Natural killer cell (primary cell): Measurements from ENCODE around the gene NDUFAF4. TPM values are rescaled to one million over a fixed set of nuclear protein-coding genes. Genes with fewer than 3 reads are reported as not detected.
A peak's percentile ranks its signal among the peaks of the same experiment; 100 is the strongest.
"Not testable (repeated sequence)": the region's sequence is repeated elsewhere in the genome, so short reads cannot be mapped to it uniquely, and the experiment has no call there.

Source experiments
- ATAC-seq, 3 donors: fragments of 150-1000 bp in 2 of 3; fragments of 200-7000 bp in 1 of 3; cut with Tn5 transposase; 1 replicate in 1 of 3; 2 replicates in 2 of 3; pipeline ENCODE4 v1.10.0; 2021; ENCODE audit warnings: mild to moderate bottlenecking in 2 of 3, moderate library complexity in 2 of 3
- DNase-seq, 2 donors: peaks; one replicate each; pipeline versions ENCODE4 v3.0.0 to v3.0.0-alpha.2; 2013 to 2021; ENCODE audit warnings: mixed read lengths in 1 of 2
- H3K27ac ChIP-seq: one replicate; pipeline ENCODE4 v1.5.1; 2013; ENCODE audit warnings: mild to moderate bottlenecking, low read length
- H3K27me3 ChIP-seq: one replicate; pipeline ENCODE4 v1.6.1; 2013; ENCODE audit warnings: low read length; ENCODE audit not compliant: control insufficient read depth, insufficient read depth
- H3K36me3 ChIP-seq: one replicate; pipeline ENCODE4 v1.6.1; 2013; ENCODE audit warnings: low read length; ENCODE audit not compliant: control insufficient read depth, insufficient read depth
- H3K4me1 ChIP-seq: one replicate; pipeline ENCODE4 v1.6.1; 2013; ENCODE audit warnings: low read length; ENCODE audit not compliant: control insufficient read depth, insufficient read depth
- H3K4me3 ChIP-seq: one replicate; pipeline ENCODE4 v1.5.1; 2013; ENCODE audit warnings: low read length
- H3K9me3 ChIP-seq: one replicate; pipeline ENCODE4 v1.6.1; 2013; ENCODE audit warnings: low read length; ENCODE audit not compliant: control insufficient read depth, insufficient read depth
- H3K27ac Mint-ChIP-seq, 2 donors: one replicate each; pipeline ENCODE4 v1.8.0; 2022; ENCODE audit warnings: mild to moderate bottlenecking in 2 of 2, mixed read lengths in 2 of 2, moderate library complexity in 1 of 2
- H3K27me3 Mint-ChIP-seq, 2 donors: one replicate each; pipeline ENCODE4 v1.8.0; 2022; ENCODE audit warnings: low read depth in 2 of 2, mixed read lengths in 2 of 2
- H3K36me3 Mint-ChIP-seq: one replicate; pipeline ENCODE4 v1.8.0; 2022; ENCODE audit warnings: mixed read lengths
- H3K4me1 Mint-ChIP-seq, 2 donors: one replicate each; pipeline ENCODE4 v1.8.0; 2022; ENCODE audit warnings: mixed read lengths in 2 of 2
- H3K4me3 Mint-ChIP-seq: one replicate; pipeline ENCODE4 v1.8.0; 2022; ENCODE audit warnings: mild to moderate bottlenecking, moderate library complexity, mixed read lengths
- H3K9me3 Mint-ChIP-seq, 2 donors: one replicate each; pipeline ENCODE4 v1.8.0; 2022; ENCODE audit warnings: mixed read lengths in 2 of 2
- CTCF ChIP-seq: fragments of 200-600 bp; IDR thresholded peaks from one replicate; pipeline ENCODE4 v1.8.0; 2022; ENCODE audit warnings: antibody characterized with exemption
- WGBS: methylation state at CpG from one replicate; pipeline ENCODE4 v1.1.7; 2013; ENCODE audit warnings: missing lambda C conversion rate; ENCODE audit not compliant: insufficient coverage; 5-methylcytosine and 5-hydroxymethylcytosine counted together
- intact Hi-C: fragments of 100-400 bp; cut with micrococcal nuclease; formaldehyde crosslinking; loops from one replicate; pipeline ENCODE4 v1.14.2; 2022
- total RNA-seq, 4 donors: library from RNA; stranded (reverse); fragments of 120-200 nt in 1 of 4; gene quantifications; one replicate each; pipeline versions ENCODE4 v1.2.3 to v1.2.4, GENCODE V29; 2013 to 2022

Gene NDUFAF4
- total RNA-seq, 3 donors from 2014 or later (not counting 1 experiment from before 2014, with no cell fraction given): 23.8 to 30.9 (median 29.8) TPM

DNA sequence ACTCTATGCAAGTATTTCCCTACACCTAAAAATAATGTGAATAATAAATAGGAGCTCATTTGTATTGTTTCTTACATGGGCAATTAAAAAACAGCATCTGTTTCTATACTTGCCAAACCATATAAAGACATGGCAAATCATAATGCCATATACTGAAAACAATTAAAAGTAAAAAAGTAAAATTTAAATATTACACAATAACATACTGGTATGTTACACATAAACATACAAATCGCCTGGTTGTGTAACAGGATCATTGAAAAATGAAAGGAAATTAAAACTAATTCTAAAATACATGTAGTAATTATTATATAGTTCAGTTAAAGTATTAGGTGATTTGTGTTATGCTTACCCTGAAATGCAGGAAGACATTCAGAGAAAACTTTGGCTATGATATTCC is 11.2 kb downstream of the NDUFAF4 start:
- Mint-ChIP-seq H3K27ac (no peak overlapping the region), H3K4me1 (no peaks in the 10 kb centered on the region), H3K9me3 (no peaks in the 10 kb centered on the region), H3K27me3 (peaks cover 3 to 8% of the 10 kb centered on the region in 2 donors), H3K4me3 (no peak overlapping the region), H3K36me3 (no peaks in the 10 kb centered on the region)
- TF ChIP-seq CTCF: no peak
- DNase-seq (no peak), ATAC-seq (no peak)
- no CpG with 5 or more reads among the region's 1 CpG for WGBS
- Histone ChIP-seq H3K36me3 (peaks cover 15% of the 10 kb centered on the region), H3K27me3 (peaks cover 3% of the 10 kb centered on the region), H3K4me3 (no peak overlapping the region), H3K9me3 (no peaks in the 10 kb centered on the region), H3K4me1 (no peaks in the 10 kb centered on the region), H3K27ac (no peak overlapping the region)
- intact Hi-C loops: no loop called here

DNA sequence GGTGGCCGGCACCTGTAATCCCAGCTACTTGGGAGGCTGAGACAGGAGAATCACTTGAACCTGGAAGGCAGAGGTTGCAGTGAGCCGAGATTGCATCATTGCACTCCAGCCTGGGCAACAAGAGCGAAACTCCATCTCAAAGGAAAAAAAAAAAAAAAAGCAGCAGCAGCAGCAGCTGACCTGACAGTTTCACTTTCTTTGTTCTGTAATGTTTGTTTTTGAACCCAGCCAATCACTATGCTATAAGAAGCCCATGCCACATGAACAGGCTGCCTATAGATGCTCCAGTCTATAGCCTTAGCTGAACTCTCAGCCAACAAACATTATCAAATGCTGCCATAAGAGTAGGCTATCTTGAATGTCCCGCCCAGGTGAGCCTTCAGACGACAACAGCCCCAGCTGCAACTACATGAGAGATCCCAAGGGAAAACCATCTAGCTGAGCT is 12.5 kb downstream of the NDUFAF4 start:
- H3K36me3 ChIP-seq, H3K27ac ChIP-seq, H3K36me3 Mint-ChIP-seq, H3K4me1 ChIP-seq, H3K4me3 ChIP-seq, H3K27ac Mint-ChIP-seq, H3K27me3 ChIP-seq, intact Hi-C loops, H3K4me1 Mint-ChIP-seq, ATAC-seq, H3K9me3 ChIP-seq, H3K9me3 Mint-ChIP-seq, H3K4me3 Mint-ChIP-seq: not testable (repeated sequence)
- H3K27me3 Mint-ChIP-seq: peaks cover 7 to 19% of the 10 kb centered on the region in 2 donors
- WGBS: 66% methylated on average over 5 of the region's 5 CpGs
- peak in 1 of 2 donors; percentile 47 for DNase-seq

DNA sequence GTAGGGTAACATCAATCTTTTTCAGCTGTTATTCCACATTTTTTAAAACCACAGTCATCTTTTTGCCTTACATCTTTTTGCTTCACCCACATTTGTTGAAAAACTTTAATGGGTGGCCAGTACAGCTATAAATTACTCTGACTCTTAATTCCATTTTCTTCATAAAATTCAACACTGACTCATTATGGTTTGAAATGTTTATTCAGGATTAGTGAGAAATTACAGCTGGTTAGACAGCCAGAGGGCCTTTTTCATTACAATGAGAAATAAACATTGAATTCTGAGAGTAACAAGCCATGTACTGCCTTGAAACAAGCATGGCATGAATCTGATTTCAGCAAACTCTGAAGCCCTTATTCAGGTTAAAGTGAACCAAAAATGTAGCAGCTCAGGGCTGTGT is 19.5 kb downstream of the NDUFAF4 start:
- Histone ChIP-seq H3K4me3 (no peak overlapping the region), H3K36me3 (no peaks in the 10 kb centered on the region), H3K4me1 (no peaks in the 10 kb centered on the region), H3K9me3 (no peaks in the 10 kb centered on the region), H3K27me3 (peaks cover 3% of the 10 kb centered on the region), H3K27ac (no peak overlapping the region)
- Mint-ChIP-seq H3K36me3 (no peaks in the 10 kb centered on the region), H3K9me3 (no peaks in the 10 kb centered on the region), H3K27ac (no peak overlapping the region), H3K27me3 (peaks cover 12 to 19% of the 10 kb centered on the region in 2 donors), H3K4me3 (no peak overlapping the region), H3K4me1 (no peaks in the 10 kb centered on the region)
- ATAC-seq (no peak), DNase-seq (no peak)
- intact Hi-C loops: no loop called here
- no peak for TF ChIP-seq CTCF

- H3K27ac ChIP-seq: no peak overlapping the region
- H3K4me1 ChIP-seq: no peaks in the 10 kb centered on the region
- no peaks in the 10 kb centered on the region for H3K9me3 ChIP-seq
- H3K36me3 Mint-ChIP-seq: no peaks in the 10 kb centered on the region
- no peaks in the 10 kb centered on the region for H3K9me3 Mint-ChIP-seq
- H3K4me3 ChIP-seq: no peak overlapping the region
- TF ChIP-seq CTCF: no peak
- no peak for ATAC-seq
- intact Hi-C loops: no loop called here
- H3K4me3 Mint-ChIP-seq: no peak overlapping the region
- H3K4me1 Mint-ChIP-seq: no peaks in the 10 kb centered on the region
- no peaks in the 10 kb centered on the region for H3K27me3 ChIP-seq
- 93% methylated on average over 7 of the region's 9 CpGs for WGBS
- no peak overlapping the region for H3K27ac Mint-ChIP-seq
- DNase-seq: no peak
- no peaks in the 10 kb centered on the region for H3K36me3 ChIP-seq
- H3K27me3 Mint-ChIP-seq: peaks cover 13 to 21% of the 10 kb centered on the region in 2 donors
Measured at GRCh38 chr6:96876886-96877545, 20.7 kb downstream of the NDUFAF4 start.
